K562 (cell line): ENCODE results near the gene IL6R. TPM values are rescaled to one million over a fixed set of nuclear protein-coding genes. Genes with fewer than 3 reads are reported as not detected.
A peak's percentile ranks its signal among the peaks of the same experiment; 100 is the strongest.

Source experiments
- ARID1B ChIP-seq: fragments of 450-650 bp; IDR thresholded peaks from 2 replicates; pipeline ENCODE4 v1.6.1; 2016; ENCODE audit warnings: antibody characterized with exemption, mild to moderate bottlenecking, inconsistent platforms
- CBFA2T3 ChIP-seq: fragments of 450-650 bp; IDR thresholded peaks from 2 replicates; pipeline ENCODE4 v1.6.1; 2017
- CTBP1 ChIP-seq: fragments of 450-650 bp; IDR thresholded peaks from 2 replicates; pipeline ENCODE4 v1.6.1; 2016; ENCODE audit warnings: borderline replicate concordance
- EZH2 ChIP-seq: IDR thresholded peaks from 2 replicates; pipeline ENCODE4 v1.6.1; 2012; ENCODE audit warnings: low read depth, mild to moderate bottlenecking, inconsistent platforms, low read length, borderline replicate concordance
- FOSL1 ChIP-seq: fragments of 200-800 bp; sonication (Bioruptor generic); conservative IDR thresholded peaks from 2 replicates; pipeline ENCODE4 v1.6.1; 2016; ENCODE audit warnings: missing genetic modification characterization, missing compliant biosample characterization
- FOXK1 ChIP-seq: sonication (generic); formaldehyde crosslinking; IDR thresholded peaks from 2 replicates; pipeline ENCODE4 v1.8.0; 2022; ENCODE audit warnings: missing genetic modification reagents, mild to moderate bottlenecking, borderline replicate concordance
- HMGN3 ChIP-seq: IDR thresholded peaks from 2 replicates; pipeline ENCODE4 v1.6.1; 2011; ENCODE audit warnings: borderline replicate concordance, low read depth, mild to moderate bottlenecking, mixed read lengths, low read length; ENCODE audit not compliant: insufficient read length; ENCODE audit errors: extremely low read depth
- L3MBTL2 ChIP-seq: fragments of 450-650 bp; IDR thresholded peaks from 2 replicates; pipeline ENCODE4 v1.6.1; 2016; ENCODE audit warnings: mild to moderate bottlenecking, moderate library complexity
- MYBL2 ChIP-seq, 2 experiments: fragments of 450-650 bp in 1 of 2; sonication (generic) in 1 of 2; formaldehyde crosslinking in 1 of 2; IDR thresholded peaks; 2 replicates each; pipeline versions ENCODE4 v1.6.1 to v1.8.1; 2017 to 2022; ENCODE audit warnings: borderline replicate concordance in 1 of 2, inconsistent platforms in 1 of 2, low read depth in 1 of 2, mild to moderate bottlenecking in 1 of 2, missing genetic modification reagents in 1 of 2, moderate library complexity in 1 of 2
- NFRKB ChIP-seq: fragments of 450-650 bp; IDR thresholded peaks from 2 replicates; pipeline ENCODE4 v1.6.1; 2016; ENCODE audit warnings: low read depth
- PRPF4 ChIP-seq: fragments of 200-400 bp; formaldehyde crosslinking; IDR thresholded peaks from one replicate; pipeline ENCODE4 v1.6.1; 2017; ENCODE audit warnings: low read length, low read depth, mild to moderate bottlenecking; ENCODE audit not compliant: insufficient read depth, poor library complexity, severe bottlenecking
- STAT5A ChIP-seq: IDR thresholded peaks from 2 replicates; pipeline ENCODE4 v1.6.1; 2012; ENCODE audit warnings: low read length, inconsistent platforms, borderline replicate concordance
- TCF3 ChIP-seq: sonication (generic); formaldehyde crosslinking; IDR thresholded peaks from 2 replicates; pipeline ENCODE4 v1.4.0; 2020; ENCODE audit warnings: mild to moderate bottlenecking, missing genetic modification reagents
- ZNF253 ChIP-seq: fragments of 250-450 bp; sonication (Bioruptor Pico); conservative IDR thresholded peaks from 2 replicates; pipeline ENCODE4 v1.6.1; 2021; ENCODE audit warnings: mild to moderate bottlenecking
- ZNF354B ChIP-seq: fragments of 250-450 bp; sonication (Bioruptor Pico); IDR thresholded peaks from 2 replicates; pipeline ENCODE4 v1.4.0; 2020
- ZNF407 ChIP-seq: fragments of 450-650 bp; IDR thresholded peaks from 2 replicates; pipeline ENCODE4 v1.6.1; 2016; ENCODE audit warnings: low read depth
- ZNF778 ChIP-seq: fragments of 450-650 bp; formaldehyde crosslinking; IDR thresholded peaks from 2 replicates; pipeline ENCODE4 v1.4.0; 2020; ENCODE audit warnings: mild to moderate bottlenecking, moderate library complexity
- polyA plus RNA-seq, 8 experiments: library from polyadenylated mRNA; depleted of rRNA in 4 of 8; stranded (reverse) in 5 of 8; unstranded in 3 of 8; fragments of >200 nt; fragmentation: Nextera tagmentation in 2 of 8; fragmentation: Illumina TruSeq in 1 of 8; extraction: Ambion mirVana in 2 of 8; extraction: Trizol in 1 of 8; gene quantifications; 2 replicates each; pipeline versions ENCODE4 v1.2.1 to v1.2.3, GENCODE V29; 2011 to 2014; ENCODE audit warnings: inconsistent platforms in 1 of 8, missing spikeins in 1 of 8
- total RNA-seq, 7 experiments: library from RNA; depleted of rRNA in 6 of 7; stranded (reverse); fragments of >200 nt in 6 of 7; fragmentation: Illumina TruSeq in 2 of 7; extraction: Trizol in 2 of 7; gene quantifications; 2 replicates each; pipeline versions ENCODE4 v1.2.1 to v1.2.3, GENCODE V29; 2011 to 2021; ENCODE audit warnings: low replicate concordance in 1 of 7
- TF ChIP-seq, protein P1 (sequence below): fragments of 450-650 bp; IDR thresholded peaks from 2 replicates; pipeline ENCODE4 v1.6.1; 2016; ENCODE audit warnings: low read depth, mild to moderate bottlenecking, moderate library complexity

IL6R gene
- total and polyA plus RNA-seq, 9 of the 15 experiments (the other 6 are each of a cell fraction or from before 2014, with no cell fraction given): 0.05 to 1.1 (median 0.11) TPM; not detected in 2

- TF ChIP-seq HMGN3 (no peak), L3MBTL2 (no peak), ZNF253 (CRISPR knock-in tag) (no peak), ZNF778 (CRISPR knock-in tag) (no peak), EZH2 (no peak), STAT5A (no peak), ZNF354B (no peak), ZNF407 (no peak), CTBP1 (peak; percentile 52; the same call in 1 of the 2 replicates), ARID1B (peak; percentile 40), MYBL2 (IDR thresholded peaks at IDR 0.05; ENCODE audit: low read depth) (no peak), MYBL2 (CRISPR knock-in tag; IDR thresholded peaks at IDR 0.05; ENCODE audit: borderline replicate concordance) (no peak), FOXK1 (CRISPR knock-in tag) (no peak), PRPF4 (no peak), TCF3 (CRISPR knock-in tag) (no peak), NFRKB (no peak), CBFA2T3 (peak; percentile 70), FOSL1 (tag) (peak; percentile 55)
- TF ChIP-seq, protein P1, sequence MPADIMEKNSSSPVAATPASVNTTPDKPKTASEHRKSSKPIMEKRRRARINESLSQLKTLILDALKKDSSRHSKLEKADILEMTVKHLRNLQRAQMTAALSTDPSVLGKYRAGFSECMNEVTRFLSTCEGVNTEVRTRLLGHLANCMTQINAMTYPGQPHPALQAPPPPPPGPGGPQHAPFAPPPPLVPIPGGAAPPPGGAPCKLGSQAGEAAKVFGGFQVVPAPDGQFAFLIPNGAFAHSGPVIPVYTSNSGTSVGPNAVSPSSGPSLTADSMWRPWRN: peak; percentile 78
Measured at GRCh38 chr1:154418062-154418921, 13.1 kb downstream of the IL6R start (continued).
